ENCODE measurements around the gene ZNF773. TPM values are rescaled to one million over a fixed set of nuclear protein-coding genes. Genes with fewer than 3 reads are reported as not detected.
A peak's percentile ranks its signal among the peaks of the same experiment; 100 is the strongest.

The ZNF773 gene
- total RNA-seq, 1 experiment from 2014 or later, result 12.1 TPM

- Histone ChIP-seq H3K9me3 (ENCODE audit: insufficient read depth, low read depth) (peaks cover 27% of the 10 kb centered on the region), H3K4me3 (peak within 1 kb of the TSS; percentile 86), H3K27me3 (ENCODE audit: insufficient read depth, low read depth) (no peaks in the 10 kb centered on the region), H3F3A (ENCODE audit: insufficient read depth, low read depth) (0 out of 2 replicates have a peak, but pooled peaks cover 8% of the 10 kb centered on the region), H3K79me2 (ENCODE audit: low read depth) (peaks cover 24% of the 10 kb centered on the region), H3K4me1 (replicated peaks; ENCODE audit: insufficient read depth) (no peaks in the 10 kb centered on the region; the same call in 1 of the 2 replicates), H3K4me2 (peak within 1 kb of the TSS; percentile 89), H3K9me2 (ENCODE audit: insufficient read depth) (no peaks in the 10 kb centered on the region), H2AFZ (peak within 1 kb of the TSS; percentile 100), H3K27ac (peak within 1 kb of the TSS; percentile 38), H4K20me1 (ENCODE audit: insufficient read depth) (no peaks in the 10 kb centered on the region; the same call in 1 of the 2 replicates), H3K36me3 (ENCODE audit: low read depth) (peaks cover 29% of the 10 kb centered on the region)
- ChIA-PET POLR2A (ENCODE audit: unreplicated experiment) (no interaction called here), CTCF (no interaction called here)
- DNase-seq, result peak; percentile 92 to 94
- intact Hi-C loops (cut with micrococcal nuclease; ENCODE audit: unreplicated experiment), result loop anchor here (1.0 to 2.0 kb wide), 2 partner anchors 28 to 31 kb away; partner anchors contain the start of genes ZNF550 and ZNF773
- TF ChIP-seq EZH2 (IDR thresholded peaks at IDR 0.05; ENCODE audit: low read depth), result no peak
- TF ChIP-seq, protein P1, sequence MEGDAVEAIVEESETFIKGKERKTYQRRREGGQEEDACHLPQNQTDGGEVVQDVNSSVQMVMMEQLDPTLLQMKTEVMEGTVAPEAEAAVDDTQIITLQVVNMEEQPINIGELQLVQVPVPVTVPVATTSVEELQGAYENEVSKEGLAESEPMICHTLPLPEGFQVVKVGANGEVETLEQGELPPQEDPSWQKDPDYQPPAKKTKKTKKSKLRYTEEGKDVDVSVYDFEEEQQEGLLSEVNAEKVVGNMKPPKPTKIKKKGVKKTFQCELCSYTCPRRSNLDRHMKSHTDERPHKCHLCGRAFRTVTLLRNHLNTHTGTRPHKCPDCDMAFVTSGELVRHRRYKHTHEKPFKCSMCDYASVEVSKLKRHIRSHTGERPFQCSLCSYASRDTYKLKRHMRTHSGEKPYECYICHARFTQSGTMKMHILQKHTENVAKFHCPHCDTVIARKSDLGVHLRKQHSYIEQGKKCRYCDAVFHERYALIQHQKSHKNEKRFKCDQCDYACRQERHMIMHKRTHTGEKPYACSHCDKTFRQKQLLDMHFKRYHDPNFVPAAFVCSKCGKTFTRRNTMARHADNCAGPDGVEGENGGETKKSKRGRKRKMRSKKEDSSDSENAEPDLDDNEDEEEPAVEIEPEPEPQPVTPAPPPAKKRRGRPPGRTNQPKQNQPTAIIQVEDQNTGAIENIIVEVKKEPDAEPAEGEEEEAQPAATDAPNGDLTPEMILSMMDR (conservative IDR thresholded peaks at IDR 0.05), result no peak
- TSS peak; percentile 67 for BruUV-seq (replicated peaks)
These were observed 27.6 kb downstream of the ZNF773 start, which contains the start of gene ZNF549 for GRCh38 chr19:57527136-57527881. ZNF549 (plus strand) TSS chr19:57527356; CDS start chr19:57527574, 218 bp downstream.

GRCh38 chr19:57537953-57538547, 38.3 kb downstream of the ZNF773 start:
- TF ChIP-seq, protein P1 (conservative IDR thresholded peaks at IDR 0.05), result no peak
- TF ChIP-seq EZH2 (IDR thresholded peaks at IDR 0.05; ENCODE audit: low read depth), result no peak
- ChIA-PET POLR2A (ENCODE audit: unreplicated experiment) (no interaction called here), CTCF (no interaction called here)
- Histone ChIP-seq H3K4me2 (no peak overlapping the region), H3F3A (ENCODE audit: insufficient read depth, low read depth) (peaks cover 6% of the 10 kb centered on the region; the same call in 1 of the 2 replicates), H3K9me2 (ENCODE audit: insufficient read depth) (no peaks in the 10 kb centered on the region), H3K4me3 (no peak overlapping the region), H3K79me2 (ENCODE audit: low read depth) (no peaks in the 10 kb centered on the region), H3K27me3 (ENCODE audit: insufficient read depth, low read depth) (no peaks in the 10 kb centered on the region), H2AFZ (no peak overlapping the region), H3K27ac (no peak overlapping the region), H4K20me1 (ENCODE audit: insufficient read depth) (no peaks in the 10 kb centered on the region), H3K36me3 (ENCODE audit: low read depth) (peaks cover 81% of the 10 kb centered on the region), H3K4me1 (replicated peaks; ENCODE audit: insufficient read depth) (no peaks in the 10 kb centered on the region), H3K9me3 (ENCODE audit: insufficient read depth, low read depth) (peaks cover 97% of the 10 kb centered on the region)
- intact Hi-C loops (cut with micrococcal nuclease; ENCODE audit: unreplicated experiment), result no loop called here
- no TSS peak for BruUV-seq (replicated peaks)
- no peak for DNase-seq

DNA sequence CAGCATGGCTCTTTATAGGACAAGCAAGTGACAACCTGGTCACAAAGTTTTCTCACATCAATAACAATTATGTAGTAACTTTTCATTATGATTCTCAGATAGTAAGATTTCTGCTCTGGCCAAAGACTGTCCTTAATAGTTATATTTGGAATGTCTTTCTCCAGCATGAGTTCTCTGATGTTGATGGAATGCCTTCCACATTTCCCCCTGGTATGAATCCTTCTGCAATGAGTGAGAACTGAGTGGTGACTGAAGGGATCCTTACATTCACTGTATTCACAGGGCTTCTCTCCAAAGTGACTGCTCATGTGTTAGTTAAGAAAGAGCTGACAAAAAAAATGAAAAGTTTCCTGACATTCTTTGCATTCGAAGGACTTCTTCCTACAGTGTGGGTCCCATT, 46.8 kb downstream of the ZNF773 start:
- no peaks in the 10 kb centered on the region for H4K20me1 ChIP-seq (ENCODE audit: insufficient read depth)
- H3K4me1 ChIP-seq (replicated peaks; ENCODE audit: insufficient read depth), result no peaks in the 10 kb centered on the region
- H3K36me3 ChIP-seq (ENCODE audit: low read depth), result peaks cover 97% of the 10 kb centered on the region
- H3K27me3 ChIP-seq (ENCODE audit: insufficient read depth, low read depth), result no peaks in the 10 kb centered on the region
- no peak overlapping the region for H2AFZ ChIP-seq
- no TSS peak for BruUV-seq (replicated peaks)
- ChIA-PET POLR2A (ENCODE audit: unreplicated experiment) (no interaction called here), CTCF (no interaction called here)
- no peak overlapping the region for H3K4me3 ChIP-seq
- no peak for DNase-seq
- H3K9me3 ChIP-seq (ENCODE audit: insufficient read depth, low read depth), result peaks cover 87% of the 10 kb centered on the region
- no peaks in the 10 kb centered on the region for H3K9me2 ChIP-seq (ENCODE audit: insufficient read depth)
- H3K4me2 ChIP-seq, result no peak overlapping the region
- H3K79me2 ChIP-seq (ENCODE audit: low read depth), result 0 out of 2 replicates have a peak, but pooled peaks cover 3% of the 10 kb centered on the region
- TF ChIP-seq, protein P1 (conservative IDR thresholded peaks at IDR 0.05), result no peak
- TF ChIP-seq EZH2 (IDR thresholded peaks at IDR 0.05; ENCODE audit: low read depth), result no peak
- H3F3A ChIP-seq (ENCODE audit: insufficient read depth, low read depth), result peaks cover 15% of the 10 kb centered on the region
- intact Hi-C loops (cut with micrococcal nuclease; ENCODE audit: unreplicated experiment), result no loop called here
- no peak overlapping the region for H3K27ac ChIP-seq

Measured in PC-9 (cell line).